Endometrium (tissue), 2 donors: Measurements from ENCODE around the gene AQP5.

Source experiments
- FAIRE-seq: peaks from 2 replicates; lab custom pipeline; 2012; peaks lifted over from hg19 to GRCh38; lab: Jason Lieb, UNC
- donor health status: control.
- donor health status: control.

The AQP5 gene

DNA sequence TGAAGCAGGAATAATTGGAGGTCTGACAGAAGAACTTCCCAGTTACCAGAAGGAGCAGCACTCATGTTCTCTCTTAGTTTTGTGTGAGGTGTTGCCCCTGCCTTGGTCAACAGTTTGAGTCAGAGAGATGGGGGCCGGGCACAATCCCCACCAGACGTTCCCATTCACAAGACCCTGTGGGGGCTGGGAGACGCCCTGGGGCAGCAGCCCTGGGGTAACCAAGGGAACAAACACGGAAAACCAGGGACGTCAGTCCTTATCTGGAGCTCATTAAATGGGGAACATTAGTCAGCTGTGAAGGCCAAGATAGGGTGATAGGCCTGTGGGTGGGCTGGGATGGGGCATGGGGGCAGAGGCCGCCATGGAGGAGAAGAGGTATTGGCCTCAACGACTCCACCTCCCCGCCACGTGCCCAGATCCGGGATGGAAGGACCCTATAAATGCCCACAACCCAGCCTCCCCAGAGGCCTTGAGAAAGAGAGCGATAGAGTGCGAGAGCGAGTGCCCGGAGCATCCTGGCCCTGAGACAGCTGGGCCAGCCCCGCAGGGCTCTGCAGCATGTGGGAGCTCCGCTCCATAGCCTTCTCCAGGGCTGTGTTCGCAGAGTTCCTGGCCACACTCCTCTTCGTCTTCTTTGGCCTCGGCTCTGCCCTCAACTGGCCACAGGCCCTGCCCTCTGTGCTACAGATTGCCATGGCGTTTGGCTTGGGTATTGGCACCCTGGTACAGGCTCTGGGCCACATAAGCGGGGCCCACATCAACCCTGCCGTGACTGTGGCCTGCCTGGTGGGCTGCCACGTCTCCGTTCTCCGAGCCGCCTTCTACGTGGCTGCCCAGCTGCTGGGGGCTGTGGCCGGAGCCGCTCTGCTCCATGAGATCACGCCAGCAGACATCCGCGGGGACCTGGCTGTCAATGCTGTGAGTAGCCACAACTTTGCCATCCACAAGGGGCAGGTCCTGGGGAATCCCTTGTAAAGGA is 11.1 kb upstream of the AQP5 start, which contains the start of gene AQP2:
AQP2 (plus strand) TSS at position 465 of the 979 bp plus-strand sequence; CDS start at position 559, 94 bp downstream.
- FAIRE-seq, result no peak

DNA sequence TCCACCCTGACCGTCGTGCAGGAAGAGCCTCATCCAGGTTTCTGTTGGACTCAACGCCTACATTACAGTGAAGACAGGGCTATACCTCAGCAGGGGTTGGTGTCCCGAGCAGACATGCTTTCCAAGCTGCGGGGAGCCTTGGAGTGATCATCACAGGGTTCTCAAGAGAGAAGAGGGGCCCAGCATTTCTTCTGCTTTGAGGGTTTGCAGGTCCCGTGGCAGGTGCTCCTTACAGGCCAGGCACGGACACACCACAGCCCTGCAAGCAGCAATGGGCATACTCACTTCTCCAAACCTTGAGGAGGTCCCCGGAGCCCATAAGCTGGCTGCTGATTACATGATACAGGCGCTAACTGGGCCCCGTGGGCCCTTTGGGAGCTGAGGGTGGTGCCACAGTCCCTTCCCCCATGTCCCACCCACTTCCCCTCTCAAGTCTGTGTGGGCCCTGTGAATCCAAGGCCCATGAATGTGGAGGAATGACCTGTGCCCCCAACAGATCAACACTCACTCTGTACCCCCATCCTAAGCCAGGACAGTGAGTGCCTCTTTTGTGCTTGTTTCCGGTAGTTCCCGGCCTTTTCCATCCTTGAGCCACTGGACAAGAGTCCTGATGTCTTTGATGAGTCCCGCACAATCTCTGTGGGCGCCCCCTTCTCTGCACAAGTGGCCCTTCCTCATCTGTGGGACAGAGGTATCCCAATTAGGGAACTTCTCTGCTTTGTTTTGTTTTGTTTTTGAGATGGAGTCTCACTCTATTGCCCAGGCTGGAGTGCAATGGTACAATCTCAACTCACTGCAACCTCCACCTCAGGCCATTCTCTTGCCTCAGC is 10.0 kb upstream of the AQP5 start:
- no peak for FAIRE-seq

DNA sequence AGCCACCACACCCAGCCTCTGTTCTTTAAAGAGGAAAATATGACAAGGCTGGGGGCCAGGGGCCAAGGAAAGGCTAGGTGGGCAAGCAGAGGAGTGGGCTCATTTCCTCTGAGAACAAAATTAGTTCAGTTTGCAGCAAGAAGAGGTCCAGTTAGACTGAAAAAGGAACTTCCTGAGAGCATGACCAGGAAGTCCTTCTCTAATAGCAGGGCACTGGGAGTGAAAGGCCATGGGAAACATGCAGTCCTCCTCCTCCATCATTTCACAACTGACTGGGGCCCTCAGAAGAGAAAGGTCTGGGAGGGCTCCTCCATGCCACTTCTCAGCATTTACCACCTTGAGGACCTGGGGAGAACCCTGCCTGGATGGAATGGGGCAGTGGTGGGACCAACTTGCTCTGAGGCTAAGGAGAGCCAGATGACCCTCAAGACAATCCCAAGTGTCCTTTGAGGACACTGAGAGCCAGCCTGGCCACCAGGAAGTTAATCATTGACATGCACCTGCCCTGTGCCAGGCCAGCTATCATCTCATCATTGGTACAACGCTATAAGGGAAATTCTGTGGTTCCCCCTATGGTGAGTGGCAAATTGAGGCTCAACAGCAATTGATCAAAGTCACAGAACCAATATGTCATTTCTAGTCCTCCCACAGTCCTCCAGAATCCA is 9.1 kb upstream of the AQP5 start:
- no peak for FAIRE-seq

DNA sequence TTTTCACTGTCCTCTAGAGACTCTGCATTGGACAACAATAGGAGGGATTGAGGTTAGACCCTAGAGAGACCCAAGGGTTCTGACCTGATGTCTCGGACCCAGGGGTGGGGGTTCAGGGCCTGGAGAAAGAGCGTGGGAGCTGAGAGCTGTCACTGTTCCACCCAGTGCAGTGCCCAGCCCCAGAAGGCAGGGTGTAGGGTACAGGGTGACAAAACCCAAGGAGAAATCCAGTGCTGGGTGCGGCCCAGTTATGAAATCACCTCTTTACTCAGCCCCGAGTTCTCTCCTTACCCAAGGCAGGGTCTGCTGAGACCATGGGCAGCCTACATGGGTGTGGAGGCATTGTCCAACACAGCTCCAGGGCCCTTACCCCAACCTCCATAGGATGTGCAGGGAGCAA is 8.5 kb upstream of the AQP5 start:
- no peak for FAIRE-seq

DNA sequence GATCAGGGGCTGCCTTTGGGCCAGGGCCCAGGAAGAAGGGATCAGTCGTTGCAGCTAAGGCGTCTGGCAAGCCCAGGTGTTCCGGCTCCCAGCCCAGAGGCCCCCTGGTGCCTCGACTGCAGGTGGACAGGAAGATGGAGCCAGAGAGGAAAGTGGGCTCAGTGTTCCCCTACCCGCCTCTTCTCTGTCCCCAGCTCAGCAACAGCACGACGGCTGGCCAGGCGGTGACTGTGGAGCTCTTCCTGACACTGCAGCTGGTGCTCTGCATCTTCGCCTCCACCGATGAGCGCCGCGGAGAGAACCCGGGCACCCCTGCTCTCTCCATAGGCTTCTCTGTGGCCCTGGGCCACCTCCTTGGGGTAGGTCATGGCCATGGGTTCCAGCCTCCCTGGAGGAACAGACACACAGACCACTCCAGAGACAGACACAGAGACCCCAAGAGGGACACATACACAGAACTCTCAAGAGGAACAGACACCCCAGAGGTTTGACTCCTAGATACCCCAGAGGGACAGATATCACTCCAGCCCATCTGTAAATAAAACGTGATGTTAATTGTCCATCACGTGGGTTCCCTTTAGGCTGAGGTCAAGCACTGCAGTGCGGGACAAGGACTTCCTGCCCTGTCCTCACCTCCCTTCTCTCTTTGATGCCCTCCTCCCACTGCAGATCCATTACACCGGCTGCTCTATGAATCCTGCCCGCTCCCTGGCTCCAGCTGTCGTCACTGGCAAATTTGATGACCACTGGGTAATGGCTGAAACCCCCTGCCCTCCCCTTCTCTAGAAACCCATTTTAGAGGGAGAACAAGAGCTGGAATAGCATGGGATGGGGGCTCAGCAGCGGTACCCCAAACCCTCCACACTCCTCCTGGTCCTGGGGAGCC is 7.5 kb upstream of the AQP5 start:
- FAIRE-seq, result no peak

DNA sequence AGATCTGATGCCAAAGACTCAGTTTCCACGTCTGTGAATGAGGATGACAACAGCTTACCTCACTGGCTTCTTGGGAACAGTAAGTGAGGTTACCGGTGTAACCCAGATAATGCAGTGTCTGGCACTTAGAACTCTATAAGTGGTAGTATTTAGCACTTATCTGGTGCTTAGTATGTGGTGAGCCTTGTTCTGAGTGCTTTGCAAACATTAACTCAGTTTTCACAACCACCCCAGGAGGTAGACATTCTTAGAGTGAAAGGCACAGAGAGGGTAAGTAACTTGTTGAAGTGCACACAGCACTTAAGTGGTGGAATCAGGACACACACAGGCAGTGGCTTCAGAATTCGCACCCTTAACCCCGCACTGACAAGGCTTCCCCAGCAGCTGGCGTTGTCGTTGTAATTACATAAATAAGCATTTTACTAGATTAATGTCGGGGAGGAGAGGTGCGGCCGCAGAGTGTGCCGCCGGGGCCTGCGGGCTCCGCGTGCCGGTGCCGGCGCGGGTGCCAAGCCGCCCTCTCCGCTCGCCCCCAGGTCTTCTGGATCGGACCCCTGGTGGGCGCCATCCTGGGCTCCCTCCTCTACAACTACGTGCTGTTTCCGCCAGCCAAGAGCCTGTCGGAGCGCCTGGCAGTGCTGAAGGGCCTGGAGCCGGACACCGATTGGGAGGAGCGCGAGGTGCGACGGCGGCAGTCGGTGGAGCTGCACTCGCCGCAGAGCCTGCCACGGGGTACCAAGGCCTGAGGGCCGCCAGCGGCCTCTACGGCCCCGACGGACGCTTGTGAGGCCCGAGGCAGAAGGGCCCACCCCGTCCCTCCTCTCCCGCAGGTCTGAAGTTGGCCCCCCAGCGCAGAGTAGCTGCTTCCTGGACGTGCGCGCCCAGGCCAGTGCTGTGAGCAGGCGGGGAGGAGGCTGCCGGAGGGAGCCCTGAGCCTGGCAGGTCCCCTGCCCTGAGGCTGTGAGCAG is 6.5 kb upstream of the AQP5 start:
- FAIRE-seq, result no peak

DNA sequence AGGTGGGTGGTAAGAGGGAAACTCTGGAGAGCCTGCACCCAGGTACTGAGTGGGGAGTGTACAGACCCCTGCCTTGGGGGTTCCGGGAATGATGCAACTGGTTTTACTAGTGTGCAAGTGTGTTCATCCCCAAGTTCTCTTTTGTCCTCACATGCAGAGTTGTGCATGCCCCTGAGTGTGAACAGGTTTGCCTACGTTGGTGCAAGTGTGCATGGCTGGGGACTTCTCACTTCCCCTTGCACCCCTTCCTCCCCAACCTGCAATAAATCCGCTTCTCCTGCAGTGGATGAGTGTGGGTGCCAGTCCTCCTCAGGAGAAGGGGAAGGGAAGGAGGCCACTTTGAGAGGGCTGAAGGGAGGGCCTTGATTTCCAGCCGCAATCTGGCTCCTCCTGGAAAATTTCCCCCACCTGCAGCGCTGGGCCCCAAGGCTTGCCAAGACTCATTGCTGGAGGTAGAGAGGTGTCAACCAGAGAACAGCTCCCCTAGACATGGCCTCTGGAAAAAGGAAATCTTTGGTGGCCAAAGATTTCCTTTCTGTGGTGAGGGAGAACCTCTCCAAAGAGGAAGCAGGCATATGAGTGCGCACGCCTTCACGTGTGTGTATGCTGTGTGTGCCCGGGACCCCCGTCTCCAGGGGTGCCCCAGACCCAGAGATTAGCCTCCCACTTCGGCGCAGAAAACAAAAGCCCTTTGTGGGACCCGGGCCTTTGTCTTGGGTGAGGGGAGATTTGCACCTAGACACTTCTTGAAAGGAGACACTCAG is 5.6 kb upstream of the AQP5 start:
- no peak for FAIRE-seq

DNA sequence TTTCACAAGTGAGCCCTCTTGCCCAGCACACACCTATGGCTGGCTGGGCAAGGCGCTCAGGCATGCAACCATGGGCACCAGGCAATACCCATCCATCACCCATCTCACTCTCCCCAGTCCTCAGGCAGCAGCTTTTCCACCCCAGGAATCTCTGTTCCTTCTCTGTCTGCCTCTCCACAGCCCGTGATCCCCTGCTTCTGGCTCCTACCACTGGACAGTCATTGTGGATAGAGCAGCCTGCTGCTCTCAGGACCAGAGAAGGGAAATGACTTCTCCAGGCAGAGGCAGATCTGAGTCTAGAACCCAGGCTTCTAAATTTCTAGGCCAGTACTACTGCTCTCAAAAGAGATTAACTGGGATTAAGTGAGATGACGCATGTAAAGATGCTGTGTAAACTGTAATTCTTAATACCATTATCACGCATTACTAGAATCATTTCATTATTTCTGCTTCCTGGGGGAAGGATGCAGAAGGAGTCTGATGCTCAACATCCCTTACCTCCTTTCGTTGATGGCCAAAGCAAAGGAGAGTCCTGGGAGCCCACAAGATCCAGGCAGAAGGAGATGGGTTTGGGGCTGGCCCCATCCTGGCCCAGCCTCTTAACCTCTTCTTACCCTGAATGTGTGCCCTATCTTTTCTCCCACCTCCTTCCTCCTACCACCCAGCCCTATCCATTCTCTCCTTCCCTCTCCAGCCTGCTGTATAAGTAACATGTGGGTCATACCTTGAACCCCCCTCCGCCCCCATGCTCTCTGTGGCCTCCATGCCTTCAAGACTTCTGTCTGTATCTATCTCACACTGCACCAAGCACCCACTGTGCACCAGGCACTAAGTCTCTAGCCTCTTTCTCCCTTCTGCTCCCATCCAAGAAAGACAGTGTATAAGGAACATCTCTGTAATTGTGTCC is 4.8 kb upstream of the AQP5 start:
- FAIRE-seq, result no peak

DNA sequence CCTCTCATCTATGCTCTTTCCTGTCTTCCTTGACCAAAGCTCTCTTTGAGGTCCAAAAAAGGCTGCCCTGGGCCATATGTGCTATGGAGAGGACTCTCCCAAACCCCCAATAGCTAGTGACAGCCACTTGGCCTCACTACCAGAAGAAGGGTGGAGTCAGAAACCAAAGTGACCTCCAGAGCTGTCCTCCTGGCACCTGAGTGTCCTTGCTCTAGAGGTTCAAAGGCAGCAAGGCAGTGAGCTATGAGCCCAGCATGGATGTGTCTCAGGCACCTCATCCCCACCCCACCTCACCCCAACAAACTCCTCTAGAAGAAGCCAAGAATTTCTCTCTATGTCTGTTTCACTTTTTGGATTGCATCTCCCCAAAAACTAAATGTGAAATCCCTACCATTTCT is 4.1 kb upstream of the AQP5 start:
- FAIRE-seq, result no peak

DNA sequence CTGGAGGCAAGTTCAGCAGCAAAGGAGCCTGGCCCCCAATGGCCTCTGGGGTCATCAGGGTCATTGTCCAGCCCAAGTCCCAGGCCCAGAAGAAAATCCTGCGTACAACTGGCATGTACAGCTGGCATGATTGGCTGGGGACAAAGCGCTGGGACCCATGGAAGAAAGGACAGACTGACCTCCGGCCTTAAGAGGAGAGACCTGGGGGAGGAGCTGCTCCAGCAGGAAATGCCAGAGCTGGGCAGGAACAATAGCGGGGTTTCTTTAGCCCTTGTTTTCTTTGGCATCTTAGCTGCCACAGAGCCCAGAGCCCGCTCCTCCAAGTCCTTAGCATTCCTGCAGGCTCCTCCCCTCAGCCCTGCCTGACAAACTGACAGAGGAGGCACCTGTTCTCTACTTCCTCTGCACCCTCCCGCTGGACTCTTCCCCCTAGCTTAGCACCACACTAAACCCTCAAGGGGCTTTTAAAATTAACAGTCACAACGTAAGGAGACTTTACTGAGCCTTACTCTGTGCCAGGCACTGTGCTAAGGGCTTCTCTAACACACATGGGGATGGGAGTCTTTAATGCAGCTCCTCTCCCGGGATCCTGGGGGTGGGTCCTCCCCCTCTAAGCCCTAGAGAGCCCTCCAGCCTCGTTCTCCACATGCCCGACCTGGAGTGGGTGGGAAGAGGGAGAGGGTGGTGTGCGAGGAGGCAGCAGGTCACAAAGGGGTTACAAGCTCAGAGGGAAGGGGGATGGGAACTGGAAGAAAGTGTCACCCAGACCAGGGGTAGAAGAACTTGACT is 1.8 kb upstream of the AQP5 start:
- no peak for FAIRE-seq

DNA sequence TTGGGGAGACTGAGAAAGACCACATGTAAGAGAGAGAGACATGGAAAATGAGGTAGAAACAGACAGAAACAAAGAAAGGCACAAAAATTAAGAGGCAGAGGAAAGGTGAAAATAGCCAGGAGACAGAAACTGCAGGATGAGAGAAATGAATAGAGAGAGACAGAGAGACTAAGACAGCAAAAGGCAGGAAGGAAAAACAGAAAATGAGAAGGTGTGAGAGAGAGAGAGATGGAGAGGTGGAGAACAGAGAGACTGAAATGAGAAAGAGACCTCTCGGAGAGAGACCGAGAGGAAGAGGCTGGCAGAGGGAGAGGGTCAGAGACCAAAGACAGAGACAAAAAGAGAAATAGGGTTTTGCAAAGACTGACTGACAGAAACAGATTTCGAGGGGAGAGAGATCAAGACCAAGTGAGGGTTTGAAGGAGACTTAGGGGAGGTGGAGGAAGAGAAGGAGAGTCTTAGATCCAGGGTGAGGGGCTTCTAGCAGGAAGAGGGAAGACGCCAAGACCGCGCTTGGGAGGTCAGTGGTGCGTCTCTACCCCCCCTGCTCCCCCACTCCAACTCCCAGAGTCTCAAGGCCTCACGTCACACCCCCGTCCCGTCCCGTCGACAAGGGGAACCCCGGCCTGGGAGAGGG is 1.1 kb upstream of the AQP5 start:
- no peak for FAIRE-seq

DNA sequence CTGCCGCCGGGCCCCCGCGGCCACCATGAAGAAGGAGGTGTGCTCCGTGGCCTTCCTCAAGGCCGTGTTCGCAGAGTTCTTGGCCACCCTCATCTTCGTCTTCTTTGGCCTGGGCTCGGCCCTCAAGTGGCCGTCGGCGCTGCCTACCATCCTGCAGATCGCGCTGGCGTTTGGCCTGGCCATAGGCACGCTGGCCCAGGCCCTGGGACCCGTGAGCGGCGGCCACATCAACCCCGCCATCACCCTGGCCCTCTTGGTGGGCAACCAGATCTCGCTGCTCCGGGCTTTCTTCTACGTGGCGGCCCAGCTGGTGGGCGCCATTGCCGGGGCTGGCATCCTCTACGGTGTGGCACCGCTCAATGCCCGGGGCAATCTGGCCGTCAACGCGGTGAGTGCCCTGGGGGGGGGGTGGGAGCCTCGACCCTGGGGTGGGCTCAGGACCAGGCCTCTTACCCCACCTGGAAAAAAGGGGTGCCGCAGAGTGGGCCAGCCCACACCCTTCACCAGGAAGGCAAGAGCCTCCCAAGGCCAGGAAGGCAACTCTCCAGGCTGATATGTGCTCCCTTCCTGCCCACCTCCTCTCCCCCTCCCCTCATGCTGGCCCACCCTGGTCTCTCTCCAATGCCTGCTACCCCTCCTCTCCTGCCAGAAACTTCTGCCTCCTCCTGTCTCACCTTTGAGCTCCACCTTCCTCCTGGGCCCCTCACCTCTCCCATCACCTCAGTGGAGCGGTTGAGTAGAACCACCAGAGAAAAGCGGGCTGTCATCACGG is 507 bp downstream of the AQP5 start:
- FAIRE-seq, result no peak

DNA sequence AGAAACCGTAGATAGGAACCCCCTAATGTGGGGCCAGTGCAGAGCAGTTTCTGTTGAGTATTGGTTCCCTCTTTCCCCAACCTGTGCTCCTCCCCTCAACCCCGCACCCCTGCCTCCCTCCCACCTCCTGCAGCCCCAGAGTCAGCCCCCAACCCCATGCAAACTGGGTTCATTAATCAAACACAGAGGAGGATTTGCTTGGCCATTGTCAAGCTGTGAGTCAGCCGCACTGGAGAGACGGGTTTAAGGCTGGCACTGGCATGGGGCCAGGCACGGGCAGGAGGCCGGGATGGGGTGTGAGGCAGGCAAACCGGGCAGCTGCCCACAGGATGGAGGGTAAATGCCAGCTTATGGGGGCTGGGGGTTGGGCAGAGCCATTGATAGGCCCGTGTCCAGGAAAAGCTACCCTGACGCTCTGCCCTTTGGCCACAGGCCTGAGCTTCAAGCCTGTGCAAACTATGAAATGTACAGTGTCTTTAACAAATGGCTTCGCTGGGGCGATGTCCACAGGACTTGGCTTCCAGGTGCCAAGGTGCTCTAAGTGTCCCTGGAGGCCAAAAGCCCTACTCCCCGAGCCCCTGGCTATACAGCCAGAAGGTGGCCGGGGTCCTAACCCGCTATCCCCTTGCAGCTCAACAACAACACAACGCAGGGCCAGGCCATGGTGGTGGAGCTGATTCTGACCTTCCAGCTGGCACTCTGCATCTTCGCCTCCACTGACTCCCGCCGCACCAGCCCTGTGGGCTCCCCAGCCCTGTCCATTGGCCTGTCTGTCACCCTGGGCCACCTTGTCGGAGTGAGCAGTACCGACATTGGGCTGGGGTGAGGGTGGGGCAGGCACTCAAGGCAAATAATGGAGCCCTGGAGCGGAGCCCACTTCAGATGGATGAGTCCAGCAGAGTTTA is 1.4 kb downstream of the AQP5 start:
- FAIRE-seq, result no peak

DNA sequence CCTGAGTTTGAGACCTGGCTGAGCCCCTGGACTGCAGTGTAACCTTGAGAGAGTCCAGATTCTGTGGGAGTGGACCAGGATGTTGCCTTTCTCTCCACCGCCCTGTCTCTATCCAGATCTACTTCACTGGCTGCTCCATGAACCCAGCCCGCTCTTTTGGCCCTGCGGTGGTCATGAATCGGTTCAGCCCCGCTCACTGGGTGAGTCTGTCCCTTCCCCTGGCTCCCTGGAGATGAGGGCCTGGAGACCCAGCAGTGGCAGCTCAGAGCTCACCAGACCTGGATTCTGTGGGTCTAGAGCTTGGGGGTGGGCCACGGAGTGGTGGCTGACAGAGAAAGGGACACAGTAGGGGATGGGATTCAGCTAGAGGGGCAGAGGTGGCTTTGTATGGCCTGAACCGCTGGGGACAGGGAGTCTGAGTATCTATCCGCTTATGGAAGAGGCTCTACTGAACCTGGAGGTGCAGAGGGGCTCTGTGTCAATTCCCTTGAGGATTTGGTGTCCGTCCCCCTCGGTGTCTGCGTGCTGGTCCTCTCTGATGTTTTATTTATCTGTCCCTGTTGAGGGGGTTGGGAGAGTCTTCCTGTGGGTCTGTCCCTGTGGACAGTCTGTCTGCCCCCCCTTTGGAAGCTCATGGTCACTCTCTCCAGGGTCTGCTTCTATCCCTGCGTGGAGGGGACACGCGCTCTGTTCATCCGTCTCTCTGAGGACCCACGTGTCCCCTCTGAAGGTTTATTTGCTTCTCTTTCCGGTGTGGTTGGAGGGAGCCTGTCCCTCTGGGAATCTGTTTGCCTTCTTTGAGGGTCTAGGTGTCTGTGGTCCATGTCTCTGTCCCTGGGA is 2.5 kb downstream of the AQP5 start:
- FAIRE-seq, result no peak
